Smooth muscle cell of trachea (primary cell): Measurements from ENCODE around the gene KSR1. TPM values are rescaled to one million over a fixed set of nuclear protein-coding genes. Genes with fewer than 3 reads are reported as not detected.

Experiments
- total RNA-seq: library from RNA; depleted of rRNA; stranded (reverse); fragments of >200 nt; gene quantifications from 2 replicates; pipeline ENCODE4 v1.2.1, GENCODE V29; 2014

The KSR1 gene
- total RNA-seq = 7.6 and 11.6 TPM in 2 replicates

GRCh38 chr17:27455914-27456680 lies at the start of gene KSR1:
Gene KSR1, plus strand, starts transcription at chr17:27456448. Its CDS starts 196 bp downstream, at chr17:27456644.

GRCh38 chr17:27630607-27631410 lies 174.6 kb downstream of the KSR1 start, which contains the start of gene LGALS9:
Gene LGALS9, plus strand, starts transcription at chr17:27631188. Its CDS starts 78 bp downstream, at chr17:27631266.

Other genes starting within 250 kb of the KSR1 start
- gene WSB1, start 162.3 kb upstream of the KSR1 start, total RNA-seq = 158 and 378 TPM in 2 replicates
- gene LGALS9, start 174.7 kb downstream of the KSR1 start, total RNA-seq = 0.99 TPM in 1 of 2 replicates, not detected in the other